ENCODE measurements around the gene CEP162. TPM values are rescaled to one million over a fixed set of nuclear protein-coding genes. Genes with fewer than 3 reads are reported as not detected.
"Not testable (repeated sequence)": the region's sequence is repeated elsewhere in the genome, so short reads cannot be mapped to it uniquely, and the experiment has no call there.

CEP162 gene
- total RNA-seq, 4 donors from 2014 or later = 15.0 to 23.2 (median 18.5) TPM

DNA sequence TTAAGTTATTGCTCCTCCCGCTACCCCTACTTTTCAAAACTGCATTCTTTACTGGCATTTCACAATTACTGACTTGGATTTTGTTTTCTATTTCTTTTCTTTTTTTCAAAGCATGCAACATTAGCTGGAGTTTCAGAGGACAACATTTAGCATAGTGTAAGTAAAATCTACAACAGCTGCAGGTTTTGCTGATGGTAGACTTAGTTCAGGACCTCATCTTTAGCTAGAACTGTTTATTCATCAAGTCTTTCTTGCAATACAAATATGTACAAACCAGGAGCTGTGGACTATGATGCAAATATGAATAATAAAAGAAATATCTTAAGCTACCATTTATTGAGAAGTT is 728 bp upstream of the CEP162 start:
- H3K27ac ChIP-seq = peak overlapping the region; percentile 80 to 91 (median 90)
- intact Hi-C loops (cut with DNase I) = loop anchor here (10.0 kb wide), 1 partner anchor 343 kb away; no protein-coding TSS in a partner anchor
- DNase-seq = no peak
- H3K4me1 ChIP-seq = peaks cover 0 to 7% of the 10 kb centered on the region in 2 donors
- whole genome bisulfite sequencing, 2 donors = 0% methylated on average over 1 of the region's 1 CpG
- no peaks in the 10 kb centered on the region for H3K9me3 ChIP-seq
- H3K4me3 ChIP-seq (replicated peaks in 1 of 3) = peak overlapping the region; percentile 77 to 94 (median 89)
- H3K36me3 ChIP-seq = no peaks in the 10 kb centered on the region
- no peaks in the 10 kb centered on the region for H3K27me3 ChIP-seq
- TF ChIP-seq CTCF (IDR thresholded peaks at IDR 0.05) = no peak
- TF ChIP-seq POLR2A (IDR thresholded peaks at IDR 0.05) = no peak

DNA sequence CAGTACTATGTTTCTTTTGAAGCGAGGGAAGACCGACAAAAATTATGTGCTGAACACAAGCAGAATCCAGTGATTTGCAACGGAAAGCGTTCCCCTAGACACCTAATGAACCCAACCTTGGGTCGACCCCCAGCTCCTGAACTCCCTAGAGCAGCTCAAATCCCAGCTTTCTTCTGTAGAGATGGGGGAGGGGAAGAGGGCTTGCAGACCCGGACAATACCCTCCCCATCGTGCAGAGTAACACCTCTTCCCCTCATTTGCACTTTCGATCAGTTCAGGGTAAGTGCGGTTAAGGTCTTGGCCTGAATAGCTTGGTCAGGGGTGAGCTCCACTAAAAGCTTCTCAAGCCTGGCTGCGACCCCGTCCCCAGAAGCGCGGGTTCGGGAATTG is 404 bp downstream of the CEP162 start:
- DNase-seq = peak in 1 of 2 donors; percentile 13
- Histone ChIP-seq H3K9me3 (no peaks in the 10 kb centered on the region), H3K4me1 (peaks cover 0 to 7% of the 10 kb centered on the region in 2 donors), H3K36me3 (no peaks in the 10 kb centered on the region), H3K27ac (peak overlapping the region in 2 of 3 donors; percentile 90 to 91), H3K27me3 (no peaks in the 10 kb centered on the region), H3K4me3 (replicated peaks in 1 of 3) (peak overlapping the region; percentile 77 to 94 (median 89))
- 3 to 6% methylated on average over 14 of the region's 14 CpGs for WGBS, 2 donors
- TF ChIP-seq POLR2A (IDR thresholded peaks at IDR 0.05) (no peak), CTCF (IDR thresholded peaks at IDR 0.05) (no peak)
- intact Hi-C loops (cut with DNase I) = loop anchor here (10.0 kb wide), 1 partner anchor 342 kb away; no protein-coding TSS in a partner anchor

DNA sequence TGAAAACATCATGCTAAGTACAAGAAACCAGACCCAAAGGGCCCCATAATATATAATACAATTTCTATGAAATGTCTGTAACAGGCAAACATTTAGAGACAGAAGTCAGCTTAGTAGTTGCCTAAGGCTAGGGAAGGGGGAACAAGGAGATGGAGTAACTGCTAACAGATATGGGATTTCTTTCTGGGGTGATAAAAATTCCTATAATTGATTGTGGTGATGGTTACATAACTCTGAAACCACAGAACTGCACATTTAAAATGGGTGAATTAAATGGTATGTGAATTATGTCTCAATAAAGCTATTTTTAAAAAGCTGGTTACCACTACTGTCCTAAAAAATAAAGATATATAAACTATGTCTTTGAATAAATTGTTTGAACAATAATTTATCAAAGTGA is 3.2 kb downstream of the CEP162 start:
- TF ChIP-seq POLR2A (IDR thresholded peaks at IDR 0.05) (no peak), CTCF (IDR thresholded peaks at IDR 0.05) (no peak)

DNA sequence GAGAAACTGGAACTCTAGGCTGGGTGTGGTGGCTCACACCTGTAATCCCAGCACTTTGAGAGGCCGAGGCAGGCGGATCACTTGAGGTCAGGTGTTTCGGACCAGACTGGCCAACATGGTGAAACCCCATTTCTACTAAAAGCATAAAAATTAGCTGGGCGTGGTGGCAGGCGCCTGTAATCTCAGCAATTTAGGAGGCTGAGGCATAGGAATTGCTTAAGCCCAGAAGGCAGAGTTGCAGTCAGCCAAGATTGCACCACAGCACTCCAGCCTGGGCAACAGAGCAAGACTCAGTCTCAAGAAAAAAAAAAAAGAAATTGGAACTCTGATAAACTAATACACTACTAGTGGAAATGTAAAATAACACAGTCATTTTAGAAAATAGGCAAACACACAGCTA is 3.8 kb downstream of the CEP162 start:
- not testable (repeated sequence) for H3K9me3 ChIP-seq; H3K27me3 ChIP-seq; H3K36me3 ChIP-seq; H3K4me1 ChIP-seq; DNase-seq; H3K4me3 ChIP-seq (replicated peaks in 1 of 3); H3K27ac ChIP-seq
- intact Hi-C loops (cut with DNase I) = loop anchor here (10.0 kb wide), 1 partner anchor 339 kb away; no protein-coding TSS in a partner anchor
- 96 to 97% methylated on average over 5 of the region's 5 CpGs for WGBS, 2 donors

More for the DNA sequence above, 3.2 kb downstream of the CEP162 start:
- no peaks in the 10 kb centered on the region for H3K9me3 ChIP-seq
- DNase-seq = no peak
- peaks cover 0 to 7% of the 10 kb centered on the region in 2 donors for H3K4me1 ChIP-seq
- H3K4me3 ChIP-seq (replicated peaks in 1 of 3) = no peak overlapping the region
- no peak overlapping the region for H3K27ac ChIP-seq
- intact Hi-C loops (cut with DNase I) = loop anchor here (10.0 kb wide), 1 partner anchor 339 kb away; no protein-coding TSS in a partner anchor
- no peaks in the 10 kb centered on the region for H3K27me3 ChIP-seq
- no peaks in the 10 kb centered on the region for H3K36me3 ChIP-seq

- TF ChIP-seq CTCF (IDR thresholded peaks at IDR 0.05) = no peak
- Histone ChIP-seq H3K36me3 (no peaks in the 10 kb centered on the region), H3K27ac (no peak overlapping the region), H3K4me1 (peaks cover 7% of the 10 kb centered on the region in 2 donors), H3K27me3 (no peaks in the 10 kb centered on the region), H3K4me3 (replicated peaks in 1 of 3) (no peak overlapping the region), H3K9me3 (no peaks in the 10 kb centered on the region)
- DNase-seq = no peak
- intact Hi-C loops (cut with DNase I) = loop anchor here (10.0 kb wide), 1 partner anchor 338 kb away; no protein-coding TSS in a partner anchor
- WGBS, 2 donors = 95 to 96% methylated on average over 4 of the region's 4 CpGs
Observed at GRCh38 chr6:84222426-84222825, 5.0 kb downstream of the CEP162 start.

All from thyroid gland (tissue), 4 donors.